ENCODE data around the gene TGDS.

DNA sequence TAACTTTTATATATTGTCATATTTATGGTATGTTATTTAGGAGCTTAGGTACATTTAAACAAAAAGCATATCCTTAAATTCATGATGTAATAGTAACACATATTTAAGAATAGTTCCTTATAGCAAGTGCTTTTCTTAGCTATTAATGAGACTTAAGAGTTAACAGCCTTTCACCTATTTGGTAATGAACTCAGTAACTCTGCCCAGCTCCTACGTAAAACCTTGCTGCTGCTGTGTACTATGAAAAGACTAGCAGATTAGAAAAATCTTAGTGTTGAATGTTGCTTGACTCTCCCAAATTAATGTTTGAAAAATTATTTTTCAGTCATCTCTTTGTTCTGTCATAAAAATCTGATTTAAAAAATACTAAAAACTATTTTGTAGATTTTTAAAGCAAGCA lies 12.6 kb upstream of the TGDS start:
- TF ChIP-seq, protein P1, sequence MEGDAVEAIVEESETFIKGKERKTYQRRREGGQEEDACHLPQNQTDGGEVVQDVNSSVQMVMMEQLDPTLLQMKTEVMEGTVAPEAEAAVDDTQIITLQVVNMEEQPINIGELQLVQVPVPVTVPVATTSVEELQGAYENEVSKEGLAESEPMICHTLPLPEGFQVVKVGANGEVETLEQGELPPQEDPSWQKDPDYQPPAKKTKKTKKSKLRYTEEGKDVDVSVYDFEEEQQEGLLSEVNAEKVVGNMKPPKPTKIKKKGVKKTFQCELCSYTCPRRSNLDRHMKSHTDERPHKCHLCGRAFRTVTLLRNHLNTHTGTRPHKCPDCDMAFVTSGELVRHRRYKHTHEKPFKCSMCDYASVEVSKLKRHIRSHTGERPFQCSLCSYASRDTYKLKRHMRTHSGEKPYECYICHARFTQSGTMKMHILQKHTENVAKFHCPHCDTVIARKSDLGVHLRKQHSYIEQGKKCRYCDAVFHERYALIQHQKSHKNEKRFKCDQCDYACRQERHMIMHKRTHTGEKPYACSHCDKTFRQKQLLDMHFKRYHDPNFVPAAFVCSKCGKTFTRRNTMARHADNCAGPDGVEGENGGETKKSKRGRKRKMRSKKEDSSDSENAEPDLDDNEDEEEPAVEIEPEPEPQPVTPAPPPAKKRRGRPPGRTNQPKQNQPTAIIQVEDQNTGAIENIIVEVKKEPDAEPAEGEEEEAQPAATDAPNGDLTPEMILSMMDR (IDR thresholded peaks at IDR 0.05), result no peak
- TF ChIP-seq POLR2A (IDR thresholded peaks at IDR 0.05) (no peak), EP300 (IDR thresholded peaks at IDR 0.05; ENCODE audit: low read depth) (no peak), POLR2AphosphoS5 (IDR thresholded peaks at IDR 0.05) (no peak)

Measured in transverse colon (tissue), 4 donors.